ENCODE measurements around the gene SFTA2.
"Not testable (repeated sequence)": the region's sequence is repeated elsewhere in the genome, so short reads cannot be mapped to it uniquely, and the experiment has no call there.

Gene SFTA2

GRCh38 chr6:30930506-30930905 lies 1.5 kb downstream of the SFTA2 start:
- Mint-ChIP-seq H3K4me3 (no peak overlapping the region), H3K27ac (no peak overlapping the region), H3K4me1 (ENCODE audit: low read depth) (no peaks in the 10 kb centered on the region), H3K27me3 (no peaks in the 10 kb centered on the region), H3K9me3 (ENCODE audit: low read depth) (no peaks in the 10 kb centered on the region), H3K36me3 (peaks cover 12% of the 10 kb centered on the region)

GRCh38 chr6:30928677-30929076 lies 3.3 kb downstream of the SFTA2 start:
- peaks cover 14% of the 10 kb centered on the region for H3K36me3 Mint-ChIP-seq
- no peak overlapping the region for H3K27ac Mint-ChIP-seq
- no peaks in the 10 kb centered on the region for H3K9me3 Mint-ChIP-seq (ENCODE audit: low read depth)
- no peak overlapping the region for H3K4me3 Mint-ChIP-seq
- H3K4me1 Mint-ChIP-seq (ENCODE audit: low read depth): no peaks in the 10 kb centered on the region
- no peaks in the 10 kb centered on the region for H3K27me3 Mint-ChIP-seq

DNA sequence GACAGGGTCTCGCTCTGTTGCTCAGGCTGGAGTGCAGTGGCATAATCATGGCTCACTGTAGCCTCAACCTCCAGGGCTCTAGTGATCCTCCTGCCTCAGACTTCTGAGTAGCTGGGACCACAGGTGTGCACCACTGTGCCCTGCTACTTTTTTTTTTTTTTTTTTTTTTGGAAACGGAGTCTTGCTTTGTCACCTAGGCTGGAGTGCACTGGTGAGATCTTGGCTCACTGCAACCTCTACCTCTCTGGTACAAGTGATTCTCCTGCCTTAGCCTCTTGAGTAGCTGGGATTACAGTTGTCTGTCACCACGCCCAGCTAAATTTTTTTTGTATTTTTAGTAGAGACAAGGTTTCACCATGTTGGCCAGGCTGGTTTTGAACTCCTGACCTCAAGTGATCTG lies 4.9 kb downstream of the SFTA2 start:
- peaks cover 14% of the 10 kb centered on the region for H3K36me3 Mint-ChIP-seq
- not testable (repeated sequence) for H3K4me3 Mint-ChIP-seq; H3K4me1 Mint-ChIP-seq (ENCODE audit: low read depth); H3K27me3 Mint-ChIP-seq; H3K27ac Mint-ChIP-seq; H3K9me3 Mint-ChIP-seq (ENCODE audit: low read depth)

- Mint-ChIP-seq H3K4me3 (no peak overlapping the region), H3K4me1 (ENCODE audit: low read depth) (no peaks in the 10 kb centered on the region), H3K27ac (no peak overlapping the region)
Observed at GRCh38 chr6:30926644-30927043, 5.3 kb downstream of the SFTA2 start.

DNA sequence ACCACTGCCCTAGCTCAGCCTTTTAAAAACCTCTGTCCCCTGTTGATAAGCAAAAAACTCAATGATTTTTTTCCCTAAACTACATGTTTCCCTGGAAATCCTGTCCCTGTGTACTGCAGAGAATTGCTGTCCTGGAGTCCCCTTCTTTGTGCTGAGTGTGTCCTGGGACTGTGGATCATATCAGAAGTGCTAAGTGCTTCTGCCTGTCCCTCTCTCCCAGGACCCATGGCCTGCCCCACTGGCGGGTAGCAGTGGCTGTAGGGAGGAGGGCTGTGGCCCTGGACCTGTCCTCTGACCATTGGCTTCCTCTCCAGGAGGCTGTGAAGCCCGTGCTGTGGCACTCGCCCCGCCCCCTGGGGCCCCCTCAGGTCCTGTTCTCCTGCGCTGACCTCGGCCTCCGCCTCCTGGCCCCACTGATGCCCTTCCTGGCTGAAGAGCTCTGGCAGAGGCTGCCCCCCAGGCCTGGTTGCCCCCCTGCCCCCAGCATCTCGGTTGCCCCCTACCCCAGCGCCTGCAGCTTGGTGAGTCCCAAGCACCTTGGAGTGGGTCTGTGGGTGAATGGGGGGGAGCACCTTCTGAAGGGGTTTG lies 7.8 kb downstream of the SFTA2 start:
- H3K4me1 Mint-ChIP-seq (ENCODE audit: low read depth); H3K27me3 Mint-ChIP-seq; H3K9me3 Mint-ChIP-seq (ENCODE audit: low read depth); H3K4me3 Mint-ChIP-seq: not testable (repeated sequence)
- peaks cover 16% of the 10 kb centered on the region for H3K36me3 Mint-ChIP-seq
- peak overlapping the region; percentile 50 for H3K27ac Mint-ChIP-seq

More at GRCh38 chr6:30926644-30927043, 5.3 kb downstream of the SFTA2 start:
- H3K36me3 Mint-ChIP-seq: peaks cover 14% of the 10 kb centered on the region
- no peaks in the 10 kb centered on the region for H3K27me3 Mint-ChIP-seq
- no peaks in the 10 kb centered on the region for H3K9me3 Mint-ChIP-seq (ENCODE audit: low read depth)

GRCh38 chr6:30922447-30922852 lies 9.5 kb downstream of the SFTA2 start:
- H3K4me3 Mint-ChIP-seq: no peak overlapping the region

GRCh38 chr6:30918670-30919069 lies 13.3 kb downstream of the SFTA2 start:
- Mint-ChIP-seq H3K4me1 (ENCODE audit: low read depth) (peaks cover 25% of the 10 kb centered on the region), H3K9me3 (ENCODE audit: low read depth) (no peaks in the 10 kb centered on the region), H3K27me3 (no peaks in the 10 kb centered on the region), H3K4me3 (no peak overlapping the region), H3K36me3 (peaks cover 15% of the 10 kb centered on the region), H3K27ac (no peak overlapping the region)

More at GRCh38 chr6:30922447-30922852, 9.5 kb downstream of the SFTA2 start:
- H3K36me3 Mint-ChIP-seq: peaks cover 12% of the 10 kb centered on the region
- H3K9me3 Mint-ChIP-seq (ENCODE audit: low read depth): no peaks in the 10 kb centered on the region
- H3K27ac Mint-ChIP-seq: no peak overlapping the region
- no peaks in the 10 kb centered on the region for H3K27me3 Mint-ChIP-seq
- H3K4me1 Mint-ChIP-seq (ENCODE audit: low read depth): peaks cover 3% of the 10 kb centered on the region

GRCh38 chr6:30917487-30917886 lies 14.5 kb downstream of the SFTA2 start:
- H3K4me1 Mint-ChIP-seq (ENCODE audit: low read depth): peaks cover 34% of the 10 kb centered on the region
- peaks cover 15% of the 10 kb centered on the region for H3K36me3 Mint-ChIP-seq
- H3K4me3 Mint-ChIP-seq: no peak overlapping the region
- H3K27ac Mint-ChIP-seq: no peak overlapping the region
- no peaks in the 10 kb centered on the region for H3K27me3 Mint-ChIP-seq
- no peaks in the 10 kb centered on the region for H3K9me3 Mint-ChIP-seq (ENCODE audit: low read depth)

- Mint-ChIP-seq H3K9me3 (ENCODE audit: low read depth) (no peaks in the 10 kb centered on the region), H3K27me3 (no peaks in the 10 kb centered on the region), H3K27ac (no peak overlapping the region), H3K36me3 (peaks cover 15% of the 10 kb centered on the region), H3K4me3 (peak overlapping the region; percentile 51), H3K4me1 (ENCODE audit: low read depth) (peaks cover 34% of the 10 kb centered on the region)
Observed at GRCh38 chr6:30917041-30917440, 14.9 kb downstream of the SFTA2 start.

GRCh38 chr6:30915591-30915946 lies 16.4 kb downstream of the SFTA2 start:
- H3K27ac Mint-ChIP-seq: peak overlapping the region; percentile 96
- H3K4me3 Mint-ChIP-seq: peak overlapping the region; percentile 95
- peaks cover 36% of the 10 kb centered on the region for H3K4me1 Mint-ChIP-seq (ENCODE audit: low read depth)
- H3K27me3 Mint-ChIP-seq: no peaks in the 10 kb centered on the region
- H3K36me3 Mint-ChIP-seq: peaks cover 18% of the 10 kb centered on the region
- H3K9me3 Mint-ChIP-seq (ENCODE audit: low read depth): no peaks in the 10 kb centered on the region

DNA sequence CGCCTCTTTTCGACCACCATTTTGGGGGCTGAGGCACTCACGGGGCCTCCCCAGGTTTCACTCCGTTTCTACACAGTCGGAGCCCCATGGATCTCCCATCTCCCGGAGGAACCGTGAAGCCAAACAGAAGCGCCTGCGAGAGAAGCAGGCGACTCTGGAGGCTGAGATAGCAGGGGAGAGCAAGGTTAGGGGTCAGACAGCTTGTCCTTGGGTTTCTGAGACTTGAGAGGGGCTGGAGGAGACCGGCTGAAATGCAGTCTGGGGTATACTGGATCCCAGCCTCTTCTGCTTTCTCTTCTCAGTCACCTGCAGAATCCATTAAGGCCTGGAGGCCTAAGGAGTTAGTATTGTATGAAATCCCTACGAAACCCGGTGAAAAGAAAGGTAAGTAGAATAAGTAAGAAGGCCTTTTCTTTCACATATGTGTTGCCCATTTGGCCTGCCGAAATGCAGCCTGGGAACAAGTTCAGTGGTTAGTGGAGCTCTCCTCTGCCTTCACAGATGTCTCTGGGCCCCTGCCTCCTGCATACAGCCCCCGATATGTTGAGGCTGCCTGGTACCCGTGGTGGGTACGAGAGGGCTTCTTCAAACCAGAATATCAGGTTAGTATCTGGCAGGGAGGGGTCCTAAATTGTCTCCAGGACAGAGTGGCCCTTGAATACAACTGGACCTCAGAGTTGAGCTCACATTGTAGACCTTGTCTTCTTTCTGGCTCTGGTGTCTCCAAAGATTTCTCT lies 16.9 kb downstream of the SFTA2 start:
- Mint-ChIP-seq H3K27me3 (no peaks in the 10 kb centered on the region), H3K27ac (peak overlapping the region; percentile 96), H3K36me3 (peaks cover 18% of the 10 kb centered on the region), H3K9me3 (ENCODE audit: low read depth) (no peaks in the 10 kb centered on the region), H3K4me3 (peak overlapping the region; percentile 95), H3K4me1 (ENCODE audit: low read depth) (peaks cover 36% of the 10 kb centered on the region)

- Mint-ChIP-seq H3K9me3 (ENCODE audit: low read depth) (no peaks in the 10 kb centered on the region), H3K27me3 (no peaks in the 10 kb centered on the region), H3K27ac (peak within 1 kb of the TSS; percentile 96), H3K4me1 (ENCODE audit: low read depth) (peaks cover 36% of the 10 kb centered on the region), H3K4me3 (peak within 1 kb of the TSS; percentile 95), H3K36me3 (peaks cover 16% of the 10 kb centered on the region)
Observed at GRCh38 chr6:30914076-30914853, 17.7 kb downstream of the SFTA2 start, which contains the start of gene VARS2. VARS2 (plus strand) TSS chr6:30914238; CDS start chr6:30914837, 599 bp downstream.

- H3K27ac Mint-ChIP-seq: no peak overlapping the region
- peaks cover 41% of the 10 kb centered on the region for H3K4me1 Mint-ChIP-seq (ENCODE audit: low read depth)
- no peaks in the 10 kb centered on the region for H3K27me3 Mint-ChIP-seq
- H3K36me3 Mint-ChIP-seq: peaks cover 16% of the 10 kb centered on the region
- H3K9me3 Mint-ChIP-seq (ENCODE audit: low read depth): no peaks in the 10 kb centered on the region
- H3K4me3 Mint-ChIP-seq: peak overlapping the region; percentile 95
Observed at GRCh38 chr6:30913721-30914075, 18.3 kb downstream of the SFTA2 start.

GRCh38 chr6:30912746-30913520 lies 19.0 kb downstream of the SFTA2 start:
- Mint-ChIP-seq H3K36me3 (peaks cover 16% of the 10 kb centered on the region), H3K27ac (peak overlapping the region; percentile 22), H3K4me3 (peak overlapping the region; percentile 95), H3K9me3 (ENCODE audit: low read depth) (no peaks in the 10 kb centered on the region), H3K4me1 (ENCODE audit: low read depth) (peaks cover 49% of the 10 kb centered on the region), H3K27me3 (no peaks in the 10 kb centered on the region)

GRCh38 chr6:30910473-30910872 lies 21.5 kb downstream of the SFTA2 start:
- H3K4me1 Mint-ChIP-seq (ENCODE audit: low read depth): peaks cover 44% of the 10 kb centered on the region
- H3K27ac Mint-ChIP-seq; H3K27me3 Mint-ChIP-seq; H3K9me3 Mint-ChIP-seq (ENCODE audit: low read depth); H3K4me3 Mint-ChIP-seq; H3K36me3 Mint-ChIP-seq: not testable (repeated sequence)

Data from activated naive CD8-positive, alpha-beta T cell (primary cell).